SK-N-SH treated with all-trans-retinoic acid at 6 μM for 48 hours (cell line): ENCODE results near the gene AMH.

Experiments used
- ARNTL ChIP-seq: fragments of 450-650 bp; formaldehyde crosslinking; IDR thresholded peaks from 2 replicates; pipeline ENCODE4 v1.5.0; 2020; ENCODE audit warnings: low read depth, mild to moderate bottlenecking, moderate library complexity, borderline replicate concordance
- BACH2 ChIP-seq: fragments of 250-450 bp; sonication (Bioruptor Pico); IDR thresholded peaks from 2 replicates; pipeline ENCODE4 v1.9.0; 2021; ENCODE audit warnings: mild to moderate bottlenecking, borderline replicate concordance
- GLIS3 ChIP-seq: fragments of 250-450 bp; sonication (Bioruptor Pico); IDR thresholded peaks from 2 replicates; pipeline ENCODE4 v1.5.0; 2020; ENCODE audit warnings: mild to moderate bottlenecking, moderate library complexity
- PATZ1 ChIP-seq: fragments of 250-450 bp; sonication (Bioruptor Pico); IDR thresholded peaks from 2 replicates; pipeline ENCODE4 v1.8.0; 2020; ENCODE audit warnings: mild to moderate bottlenecking, moderate library complexity, borderline replicate concordance
- RARB ChIP-seq: fragments of 250-450 bp; sonication (Bioruptor Pico); IDR thresholded peaks from 2 replicates; pipeline ENCODE4 v1.8.0; 2021; ENCODE audit warnings: mild to moderate bottlenecking, moderate library complexity
- TCF4 ChIP-seq: fragments of 250-450 bp; sonication (Bioruptor Pico); IDR thresholded peaks from 2 replicates; pipeline ENCODE4 v1.8.0; 2021; ENCODE audit warnings: mild to moderate bottlenecking, moderate library complexity, borderline replicate concordance
- TOX ChIP-seq: fragments of 250-450 bp; sonication (Bioruptor Pico); IDR thresholded peaks from 2 replicates; pipeline ENCODE4 v1.8.0; 2021; ENCODE audit warnings: mild to moderate bottlenecking, moderate library complexity, borderline replicate concordance
- ZC3H10 ChIP-seq: fragments of 250-450 bp; sonication (Bioruptor Pico); IDR thresholded peaks from 2 replicates; pipeline ENCODE4 v1.5.1; 2021; ENCODE audit warnings: mild to moderate bottlenecking, moderate library complexity
- ZFP3 ChIP-seq: fragments of 250-450 bp; sonication (Bioruptor Pico); IDR thresholded peaks from 2 replicates; pipeline ENCODE4 v1.5.0; 2020; ENCODE audit warnings: mild to moderate bottlenecking, moderate library complexity
- ZFP30 ChIP-seq: fragments of 450-650 bp; formaldehyde crosslinking; IDR thresholded peaks from 2 replicates; pipeline ENCODE4 v1.5.0; 2022; ENCODE audit warnings: mild to moderate bottlenecking, moderate library complexity
- ZNF70 ChIP-seq: fragments of 450-650 bp; formaldehyde crosslinking; IDR thresholded peaks from 2 replicates; pipeline ENCODE4 v1.5.0; 2020; ENCODE audit warnings: mild to moderate bottlenecking, moderate library complexity
- ZNF8 ChIP-seq: fragments of 450-650 bp; formaldehyde crosslinking; IDR thresholded peaks from 2 replicates; pipeline ENCODE4 v1.5.0; 2020; ENCODE audit warnings: mild to moderate bottlenecking, moderate library complexity
- TF ChIP-seq, protein P1 (sequence below): fragments of 250-450 bp; sonication (Bioruptor Pico); IDR thresholded peaks from 2 replicates; pipeline ENCODE4 v1.5.1; 2020; ENCODE audit warnings: low read depth, mild to moderate bottlenecking, moderate library complexity

- TF ChIP-seq ZFP30 (CRISPR knock-in tag), result no peak
- TF ChIP-seq TCF4, result no peak
- TF ChIP-seq ZNF70 (CRISPR knock-in tag), result no peak
- no peak for TF ChIP-seq BACH2 (CRISPR knock-in tag)
- TF ChIP-seq, protein P1, sequence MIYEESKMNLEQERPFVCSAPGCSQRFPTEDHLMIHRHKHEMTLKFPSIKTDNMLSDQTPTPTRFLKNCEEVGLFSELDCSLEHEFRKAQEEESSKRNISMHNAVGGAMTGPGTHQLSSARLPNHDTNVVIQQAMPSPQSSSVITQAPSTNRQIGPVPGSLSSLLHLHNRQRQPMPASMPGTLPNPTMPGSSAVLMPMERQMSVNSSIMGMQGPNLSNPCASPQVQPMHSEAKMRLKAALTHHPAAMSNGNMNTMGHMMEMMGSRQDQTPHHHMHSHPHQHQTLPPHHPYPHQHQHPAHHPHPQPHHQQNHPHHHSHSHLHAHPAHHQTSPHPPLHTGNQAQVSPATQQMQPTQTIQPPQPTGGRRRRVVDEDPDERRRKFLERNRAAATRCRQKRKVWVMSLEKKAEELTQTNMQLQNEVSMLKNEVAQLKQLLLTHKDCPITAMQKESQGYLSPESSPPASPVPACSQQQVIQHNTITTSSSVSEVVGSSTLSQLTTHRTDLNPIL (CRISPR knock-in tag), result no peak
- TF ChIP-seq RARB (CRISPR knock-in tag), result no peak
- TF ChIP-seq GLIS3 (CRISPR knock-in tag), result no peak
- no peak for TF ChIP-seq TOX (CRISPR knock-in tag)
- no peak for TF ChIP-seq PATZ1
- TF ChIP-seq ZC3H10 (CRISPR knock-in tag), result no peak
- TF ChIP-seq ARNTL, result no peak
- TF ChIP-seq ZNF8 (CRISPR knock-in tag), result no peak
- no peak for TF ChIP-seq ZFP3 (CRISPR knock-in tag)
These were observed 22.9 kb upstream of the AMH start for GRCh38 chr19:2226051-2226839.
